ENCODE data around the gene KCNH1.

GRCh38 chr1:210938416-210938925 lies 195.5 kb downstream of the KCNH1 start:
- TF ChIP-seq CTCF (IDR thresholded peaks at IDR 0.05 in 4 of 5, conservative IDR thresholded peaks at IDR 0.05 in 1 of 5) (no peak), POLR2A (IDR thresholded peaks at IDR 0.05) (no peak)
